ENCODE results near the gene ATP8B3.

GRCh38 chr19:1751367-1752008, 60.6 kb downstream of the ATP8B3 start:
- no peak for TF ChIP-seq MAX (IDR thresholded peaks at IDR 0.05)
- TF ChIP-seq REST (IDR thresholded peaks at IDR 0.05; ENCODE audit: low read depth) = no peak

Data from Ishikawa (cell line).